ENCODE measurements around the gene OARD1. TPM values are rescaled to one million over a fixed set of nuclear protein-coding genes. Genes with fewer than 3 reads are reported as not detected.

Gene OARD1
- total RNA-seq, 1 donor: 4.7 TPM

- DNase-seq (ENCODE audit: low read depth): no peak
- H3K4me3 ChIP-seq (ENCODE audit: low read depth, low read length): no peak overlapping the region
- no peak for TF ChIP-seq CTCF (IDR thresholded peaks at IDR 0.05; ENCODE audit: insufficient read depth, low read depth, low read length)
Observed at GRCh38 chr6:41098366-41098765, 26.2 kb upstream of the OARD1 start.

- H3K4me3 ChIP-seq (ENCODE audit: low read depth, low read length): no peak overlapping the region
- peak; percentile 7 for TF ChIP-seq CTCF (IDR thresholded peaks at IDR 0.05; ENCODE audit: insufficient read depth, low read depth, low read length)
- peak; percentile 54 for DNase-seq (ENCODE audit: low read depth)
Observed at GRCh38 chr6:41097467-41098090, 25.4 kb upstream of the OARD1 start.

- no peak for TF ChIP-seq CTCF (IDR thresholded peaks at IDR 0.05; ENCODE audit: insufficient read depth, low read depth, low read length)
- H3K4me3 ChIP-seq (ENCODE audit: low read depth, low read length): no peak overlapping the region
- DNase-seq (ENCODE audit: low read depth): peak; percentile 31
Observed at GRCh38 chr6:41093729-41094128, 21.6 kb upstream of the OARD1 start.

GRCh38 chr6:41092421-41093140 lies 20.4 kb upstream of the OARD1 start:
- TF ChIP-seq CTCF (IDR thresholded peaks at IDR 0.05; ENCODE audit: insufficient read depth, low read depth, low read length): peak; percentile 40
- no peak overlapping the region for H3K4me3 ChIP-seq (ENCODE audit: low read depth, low read length)
- DNase-seq (ENCODE audit: low read depth): peak; percentile 26

- H3K4me3 ChIP-seq (ENCODE audit: low read depth, low read length): no peak overlapping the region
- no peak for DNase-seq (ENCODE audit: low read depth)
- no peak for TF ChIP-seq CTCF (IDR thresholded peaks at IDR 0.05; ENCODE audit: insufficient read depth, low read depth, low read length)
Observed at GRCh38 chr6:41090841-41091761, 18.9 kb upstream of the OARD1 start.

GRCh38 chr6:41088451-41088850 lies 16.3 kb upstream of the OARD1 start:
- DNase-seq (ENCODE audit: low read depth): no peak
- no peak for TF ChIP-seq CTCF (IDR thresholded peaks at IDR 0.05; ENCODE audit: insufficient read depth, low read depth, low read length)
- H3K4me3 ChIP-seq (ENCODE audit: low read depth, low read length): no peak overlapping the region
